Astrocyte (in vitro differentiated cells and primary cell): ENCODE measurements around the gene PIAS2.
"Not testable (repeated sequence)": the region's sequence is repeated elsewhere in the genome, so short reads cannot be mapped to it uniquely, and the experiment has no call there.

Experiments used
- EZH2 ChIP-seq: IDR thresholded peaks from 2 replicates; pipeline ENCODE4 v1.6.1; 2012; ENCODE audit warnings: mild to moderate bottlenecking, low read length, inconsistent platforms; ENCODE audit not compliant: insufficient read depth
- TF ChIP-seq, protein P1 (sequence below): IDR thresholded peaks from 2 replicates; pipeline ENCODE4 v1.5.1; 2011; ENCODE audit warnings: low read depth, mild to moderate bottlenecking, inconsistent platforms, low read length, moderate library complexity; ENCODE audit not compliant: insufficient read depth

DNA sequence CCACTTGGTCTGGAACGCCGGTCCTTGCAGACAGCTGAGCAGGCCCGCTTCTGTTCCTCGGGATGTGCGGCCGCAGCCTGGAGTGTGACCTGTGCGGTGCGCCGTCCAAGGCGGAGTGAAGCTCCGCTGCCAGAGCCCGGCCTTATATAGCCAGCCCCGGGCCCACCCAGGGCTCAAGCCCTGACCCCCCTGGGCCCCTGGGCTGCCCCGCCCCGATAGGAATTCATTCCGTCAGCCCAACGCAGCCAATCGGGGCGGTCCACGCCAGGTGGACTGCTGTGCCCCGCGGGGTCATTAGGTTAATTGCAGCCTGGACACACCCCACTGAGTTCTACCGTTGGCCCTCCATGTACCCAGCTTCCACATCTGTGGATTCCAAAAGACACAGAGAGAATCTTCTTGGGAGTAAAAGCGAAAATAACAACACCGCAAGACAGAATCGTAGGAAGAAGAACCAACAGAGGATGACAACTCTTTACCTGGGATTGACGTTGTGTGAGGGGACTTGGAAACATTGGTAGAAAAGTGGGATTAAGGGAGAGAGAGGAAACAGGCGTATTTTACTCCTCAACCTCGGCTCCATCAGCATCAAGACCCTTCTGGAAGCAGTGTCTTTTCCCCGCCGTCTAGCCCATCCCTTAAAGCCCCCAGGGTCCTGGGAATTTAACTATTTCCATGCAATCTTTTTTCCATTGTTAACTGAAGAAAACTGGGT, 47.4 kb upstream of the PIAS2 start:
- not testable (repeated sequence) for TF ChIP-seq EZH2
- TF ChIP-seq, protein P1, sequence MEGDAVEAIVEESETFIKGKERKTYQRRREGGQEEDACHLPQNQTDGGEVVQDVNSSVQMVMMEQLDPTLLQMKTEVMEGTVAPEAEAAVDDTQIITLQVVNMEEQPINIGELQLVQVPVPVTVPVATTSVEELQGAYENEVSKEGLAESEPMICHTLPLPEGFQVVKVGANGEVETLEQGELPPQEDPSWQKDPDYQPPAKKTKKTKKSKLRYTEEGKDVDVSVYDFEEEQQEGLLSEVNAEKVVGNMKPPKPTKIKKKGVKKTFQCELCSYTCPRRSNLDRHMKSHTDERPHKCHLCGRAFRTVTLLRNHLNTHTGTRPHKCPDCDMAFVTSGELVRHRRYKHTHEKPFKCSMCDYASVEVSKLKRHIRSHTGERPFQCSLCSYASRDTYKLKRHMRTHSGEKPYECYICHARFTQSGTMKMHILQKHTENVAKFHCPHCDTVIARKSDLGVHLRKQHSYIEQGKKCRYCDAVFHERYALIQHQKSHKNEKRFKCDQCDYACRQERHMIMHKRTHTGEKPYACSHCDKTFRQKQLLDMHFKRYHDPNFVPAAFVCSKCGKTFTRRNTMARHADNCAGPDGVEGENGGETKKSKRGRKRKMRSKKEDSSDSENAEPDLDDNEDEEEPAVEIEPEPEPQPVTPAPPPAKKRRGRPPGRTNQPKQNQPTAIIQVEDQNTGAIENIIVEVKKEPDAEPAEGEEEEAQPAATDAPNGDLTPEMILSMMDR, result not testable (repeated sequence)
